Fibroblast of skin of back (primary cell): ENCODE results near the gene GATA1.

ENCODE experiments used
- DNase-seq: peaks from one replicate; pipeline ENCODE4 v3.0.0-alpha.2; 2013

The GATA1 gene

GRCh38 chrX:48785540-48786214 is 713 bp upstream of the GATA1 start:
- no peak for DNase-seq

- no peak for DNase-seq
These were observed 575 bp downstream of the GATA1 start for GRCh38 chrX:48786825-48787504.

DNA sequence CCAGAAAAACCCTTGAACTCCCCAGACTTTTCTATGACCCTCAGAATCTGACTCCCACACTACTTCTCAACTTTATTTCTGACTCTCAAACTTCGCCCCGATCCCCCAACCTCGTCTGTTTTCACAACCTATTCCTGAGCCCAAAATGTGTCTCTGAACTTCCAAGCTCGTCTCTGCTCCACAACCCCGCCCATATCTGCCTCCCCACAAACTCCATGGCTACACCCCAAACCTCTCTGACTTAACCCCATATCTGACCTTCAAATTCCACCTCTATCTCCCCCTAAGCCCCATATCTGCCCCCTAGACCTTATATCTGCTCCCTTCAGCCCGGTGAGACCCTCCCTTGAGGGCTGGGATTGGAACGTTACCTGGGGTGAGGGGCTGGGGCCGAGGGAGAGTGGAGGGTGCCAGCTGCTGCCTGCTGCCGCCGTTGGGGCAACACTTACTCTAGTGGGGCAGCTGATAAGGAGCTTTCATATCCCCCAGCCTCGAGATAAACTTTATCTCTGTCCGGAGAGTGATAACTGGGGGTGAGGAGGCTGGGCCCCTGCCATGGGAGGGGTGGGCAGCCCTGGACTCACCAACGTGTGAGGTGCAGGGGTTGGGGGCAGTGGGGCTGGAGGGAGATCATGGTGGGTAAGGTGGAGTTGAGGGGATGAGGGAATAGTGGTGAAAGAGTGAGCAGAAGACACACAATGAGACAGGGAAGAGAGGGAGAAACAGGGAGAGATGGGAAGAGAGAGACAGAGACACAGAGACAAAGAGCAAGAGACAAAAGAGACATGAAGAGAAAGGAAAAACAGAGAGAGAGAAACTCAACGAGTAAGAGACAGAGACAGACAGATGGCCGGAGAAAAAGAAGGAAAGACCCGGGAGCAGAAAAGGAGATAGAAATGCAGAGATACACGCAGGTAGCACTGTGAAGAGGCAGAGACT is 1.4 kb downstream of the GATA1 start:
- DNase-seq, result no peak

DNA sequence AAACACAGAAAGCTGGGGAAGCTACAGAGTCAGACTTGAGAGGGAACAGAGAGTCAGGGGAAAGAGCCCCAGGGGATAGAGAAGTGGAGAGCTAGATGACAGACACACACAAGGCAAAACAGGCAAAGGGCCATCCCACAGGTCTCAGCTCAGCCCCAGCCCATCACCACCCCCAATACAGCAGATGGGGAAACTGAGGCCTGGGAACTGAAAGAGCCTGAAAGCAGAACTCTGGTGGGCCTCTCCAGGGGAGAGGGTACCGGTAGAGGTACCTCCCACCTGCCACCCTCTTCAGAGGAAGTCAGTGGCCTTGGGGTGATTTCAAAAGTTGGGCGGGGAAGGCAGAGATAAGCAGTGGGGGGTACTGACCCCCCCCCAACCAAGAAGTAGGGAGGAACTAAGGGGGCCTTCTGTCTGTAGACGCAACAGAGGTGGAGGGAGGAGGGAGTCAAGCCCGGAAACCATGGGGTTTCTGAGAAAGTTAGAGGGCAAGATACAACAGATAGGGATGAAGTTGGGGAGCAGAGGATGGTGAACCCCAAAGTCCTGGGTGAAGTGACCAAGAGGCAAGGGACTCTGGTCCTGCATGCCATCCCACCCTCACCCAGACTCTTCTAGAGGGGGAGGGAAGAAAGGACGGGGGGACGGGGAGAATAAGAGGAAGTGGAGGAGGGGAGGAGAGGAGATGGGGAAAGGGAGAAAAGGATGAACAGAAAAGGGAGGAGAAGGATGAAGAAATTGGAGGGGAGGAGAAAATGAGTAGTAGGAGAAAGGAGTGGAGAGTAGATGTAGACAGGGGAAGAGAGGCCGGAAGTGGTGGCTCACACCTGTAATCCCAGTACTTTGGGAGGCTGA is 3.2 kb downstream of the GATA1 start:
- DNase-seq, result no peak

DNA sequence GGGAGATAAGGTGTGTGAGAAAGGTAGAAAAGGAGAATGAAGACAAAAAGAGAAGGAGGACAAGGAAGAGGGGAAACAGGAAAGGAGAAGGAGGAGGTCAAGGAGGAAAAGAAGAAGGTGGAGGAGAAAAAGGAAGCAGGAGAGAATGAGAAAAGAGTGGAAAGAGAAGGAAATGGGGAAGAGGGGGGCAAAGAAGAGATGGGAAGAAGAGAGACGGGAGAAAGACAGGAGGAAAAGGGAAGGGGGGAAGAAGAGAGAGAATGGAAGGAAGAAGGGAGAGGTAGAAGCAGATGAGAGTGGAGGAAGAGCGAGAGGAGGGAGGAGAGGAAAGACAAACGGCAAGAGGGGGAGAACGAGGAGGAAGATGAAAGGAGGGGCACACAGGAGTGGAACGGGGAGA is 4.1 kb downstream of the GATA1 start:
- DNase-seq, result no peak

DNA sequence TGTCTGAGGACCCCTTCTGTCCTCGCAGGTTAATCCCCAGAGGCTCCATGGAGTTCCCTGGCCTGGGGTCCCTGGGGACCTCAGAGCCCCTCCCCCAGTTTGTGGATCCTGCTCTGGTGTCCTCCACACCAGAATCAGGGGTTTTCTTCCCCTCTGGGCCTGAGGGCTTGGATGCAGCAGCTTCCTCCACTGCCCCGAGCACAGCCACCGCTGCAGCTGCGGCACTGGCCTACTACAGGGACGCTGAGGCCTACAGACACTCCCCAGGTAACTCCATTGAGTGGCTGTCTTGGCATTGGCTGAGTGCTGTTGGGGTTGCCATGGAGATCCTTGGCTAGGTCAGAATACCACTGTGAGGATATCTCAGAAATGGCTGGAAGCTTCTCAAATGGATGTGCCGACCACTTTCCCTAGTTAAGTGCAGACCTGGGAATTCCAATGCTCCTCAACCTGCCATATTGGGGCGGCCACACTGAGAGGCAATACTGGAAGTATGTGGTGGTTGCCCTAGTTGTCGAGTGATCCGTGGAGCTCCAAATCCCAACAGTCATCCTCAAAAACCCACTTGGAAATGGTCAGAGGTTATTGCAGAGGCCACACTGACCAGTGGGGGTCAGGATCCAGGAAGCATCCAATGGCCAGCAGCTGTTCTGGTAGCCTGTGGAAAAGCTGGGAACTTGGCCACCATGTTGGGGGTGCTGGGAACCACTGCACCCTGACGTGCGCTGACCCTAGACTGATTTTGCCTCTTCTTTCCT is 4.9 kb downstream of the GATA1 start:
- DNase-seq, result no peak

GRCh38 chrX:48792219-48792618 is 5.8 kb downstream of the GATA1 start:
- no peak for DNase-seq

DNA sequence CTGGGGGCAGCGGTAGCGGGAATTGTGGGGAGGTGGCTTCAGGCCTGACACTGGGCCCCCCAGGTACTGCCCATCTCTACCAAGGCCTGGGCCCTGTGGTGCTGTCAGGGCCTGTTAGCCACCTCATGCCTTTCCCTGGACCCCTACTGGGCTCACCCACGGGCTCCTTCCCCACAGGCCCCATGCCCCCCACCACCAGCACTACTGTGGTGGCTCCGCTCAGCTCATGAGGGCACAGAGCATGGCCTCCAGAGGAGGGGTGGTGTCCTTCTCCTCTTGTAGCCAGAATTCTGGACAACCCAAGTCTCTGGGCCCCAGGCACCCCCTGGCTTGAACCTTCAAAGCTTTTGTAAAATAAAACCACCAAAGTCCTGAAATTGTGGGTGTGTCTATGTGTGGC is 7.5 kb downstream of the GATA1 start:
- no peak for DNase-seq

DNA sequence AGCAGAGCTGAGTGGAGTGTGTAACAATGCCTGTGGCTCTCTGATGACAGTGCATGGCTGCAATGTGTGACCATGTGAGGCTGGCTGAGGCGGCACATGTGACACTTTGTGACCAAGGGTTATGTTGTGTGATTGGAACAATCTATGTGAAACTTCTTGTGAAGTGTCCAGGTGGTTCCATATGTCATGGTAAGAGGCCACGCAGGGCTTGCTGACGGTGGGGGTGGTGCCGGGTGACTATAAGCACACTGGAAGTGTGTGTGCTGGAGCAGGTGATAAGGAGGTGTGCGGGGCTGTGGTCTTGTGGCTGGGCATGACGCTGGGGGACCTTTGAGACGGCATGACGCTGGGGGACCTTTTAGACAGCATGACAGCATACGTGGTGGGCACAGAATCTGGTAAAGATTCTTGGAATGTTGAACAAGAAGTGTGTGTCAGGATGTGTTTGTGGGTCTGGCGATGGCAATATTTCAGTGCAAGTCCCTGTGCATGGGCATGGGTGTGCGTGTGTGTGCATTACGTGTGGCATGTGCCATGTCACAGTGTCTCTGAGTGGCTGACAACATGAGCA is 8.0 kb downstream of the GATA1 start:
- no peak for DNase-seq

GRCh38 chrX:48794911-48795515 is 8.6 kb downstream of the GATA1 start:
- peak; percentile 34 for DNase-seq

- no peak for DNase-seq
These were observed 11.9 kb downstream of the GATA1 start for GRCh38 chrX:48798318-48798717.

- DNase-seq, result no peak
These were observed 14.3 kb downstream of the GATA1 start for GRCh38 chrX:48800574-48801279.

DNA sequence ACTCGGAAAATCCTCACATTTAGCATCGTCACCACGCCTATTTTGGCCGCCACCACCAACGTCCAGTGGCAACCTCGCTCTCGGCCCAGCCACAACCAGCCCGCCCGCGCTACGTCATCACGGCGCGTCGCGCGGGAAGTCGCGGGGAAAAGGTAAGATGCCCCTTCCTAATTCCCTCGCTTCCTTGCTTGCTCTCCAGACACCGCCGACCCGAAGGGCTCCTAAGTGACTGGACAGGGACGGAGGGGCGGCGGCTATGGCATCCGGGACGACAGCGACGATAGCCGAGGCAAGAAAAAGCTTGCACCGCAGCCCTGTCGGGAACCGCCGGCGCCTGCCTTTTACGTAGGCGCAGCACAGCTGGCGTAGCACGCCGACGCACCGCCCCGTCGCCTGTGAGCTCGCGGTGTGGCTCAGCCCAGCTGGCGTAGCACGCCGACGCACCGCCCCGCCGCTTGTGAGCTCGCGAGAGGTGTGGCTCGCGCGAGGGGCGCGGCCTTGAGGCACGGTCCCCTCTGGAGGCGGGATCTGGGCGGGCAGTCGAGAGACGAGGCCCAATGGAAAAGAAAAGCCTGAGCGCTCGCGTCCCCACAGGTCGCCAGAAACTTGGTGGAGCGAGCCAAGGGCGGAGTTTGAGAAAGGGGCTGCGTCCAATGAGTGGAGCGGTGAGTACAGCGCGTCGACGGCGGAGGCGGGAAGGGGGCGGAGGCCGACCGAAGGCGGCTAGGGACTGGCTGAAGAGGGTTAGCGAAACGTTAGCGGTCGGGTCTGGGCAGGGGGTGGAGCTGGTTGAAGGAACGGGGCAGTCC is 15.1 kb downstream of the GATA1 start, which contains the start of gene HDAC6:
Gene HDAC6 (plus strand): TSS at position 788 of the 809 bp plus-strand sequence. CDS start 626 bp downstream, outside the sequence.
- DNase-seq, result peak; percentile 98

GRCh38 chrX:48802089-48802904 is 15.9 kb downstream of the GATA1 start:
- DNase-seq, result peak; percentile 86

DNA sequence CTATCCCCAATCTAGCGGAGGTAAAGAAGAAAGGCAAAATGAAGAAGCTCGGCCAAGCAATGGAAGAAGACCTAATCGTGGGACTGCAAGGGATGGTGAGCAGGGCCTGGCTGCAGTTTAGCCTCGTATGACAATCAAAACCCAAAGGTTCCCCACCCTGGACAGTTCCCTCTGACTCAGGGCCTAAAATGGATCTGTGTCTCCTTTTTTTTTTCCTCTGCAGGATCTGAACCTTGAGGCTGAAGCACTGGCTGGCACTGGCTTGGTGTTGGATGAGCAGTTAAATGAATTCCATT is 16.5 kb downstream of the GATA1 start:
- DNase-seq, result no peak

- no peak for DNase-seq
These were observed 19.7 kb downstream of the GATA1 start for GRCh38 chrX:48806081-48806480.

DNA sequence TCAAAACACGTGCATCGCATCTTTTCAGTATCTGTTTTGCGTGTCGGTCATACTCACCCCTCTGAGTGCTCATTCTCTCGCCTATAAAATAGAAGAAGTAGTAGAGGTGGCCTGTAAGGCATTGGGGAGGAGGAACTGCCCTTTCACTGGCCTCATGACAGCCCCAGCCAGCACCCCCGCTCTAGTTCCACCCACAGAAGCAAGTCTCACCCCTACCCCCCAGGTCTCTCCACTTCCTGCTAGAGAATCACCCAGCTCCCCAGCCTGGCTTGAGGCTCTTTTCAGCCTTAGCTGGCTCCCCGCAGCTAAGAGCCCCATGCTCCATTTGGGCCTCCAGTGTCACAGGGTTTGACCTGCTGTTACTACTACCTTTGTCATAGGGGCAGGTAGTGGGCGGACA is 27.3 kb downstream of the GATA1 start:
- DNase-seq, result no peak

DNA sequence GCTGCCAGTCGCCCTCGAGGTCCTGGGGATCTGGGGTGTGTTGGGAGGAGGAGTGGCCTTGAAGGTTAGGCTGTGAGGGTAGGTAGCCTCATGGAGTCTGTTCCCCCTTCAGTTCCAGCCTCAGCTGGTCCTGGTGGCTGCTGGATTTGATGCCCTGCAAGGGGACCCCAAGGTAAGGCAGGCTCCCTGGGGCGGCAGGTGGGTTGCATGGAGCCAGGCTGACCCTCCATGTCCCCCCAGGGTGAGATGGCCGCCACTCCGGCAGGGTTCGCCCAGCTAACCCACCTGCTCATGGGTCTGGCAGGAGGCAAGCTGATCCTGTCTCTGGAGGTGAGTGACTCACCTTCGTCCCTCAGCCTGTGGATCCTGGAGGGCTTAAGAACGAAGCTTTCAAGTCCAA is 28.3 kb downstream of the GATA1 start:
- DNase-seq, result no peak
